OCI-LY3 (cell line): ENCODE data around the gene TIAM2.

Source experiments
- EZH2phosphoT487 ChIP-seq: fragments of 200-600 bp; shearing (Covaris generic); IDR thresholded peaks from 2 replicates; pipeline ENCODE4 v1.6.1; 2018; ENCODE audit warnings: antibody characterized with exemption, mixed run types, low read depth
- TF ChIP-seq, protein P1 (sequence below): fragments of 200-600, 300-600 bp; sonication (generic); IDR thresholded peaks from 2 replicates; pipeline ENCODE4 v1.5.1; 2014; ENCODE audit warnings: antibody characterized with exemption, low read length, low read depth

DNA sequence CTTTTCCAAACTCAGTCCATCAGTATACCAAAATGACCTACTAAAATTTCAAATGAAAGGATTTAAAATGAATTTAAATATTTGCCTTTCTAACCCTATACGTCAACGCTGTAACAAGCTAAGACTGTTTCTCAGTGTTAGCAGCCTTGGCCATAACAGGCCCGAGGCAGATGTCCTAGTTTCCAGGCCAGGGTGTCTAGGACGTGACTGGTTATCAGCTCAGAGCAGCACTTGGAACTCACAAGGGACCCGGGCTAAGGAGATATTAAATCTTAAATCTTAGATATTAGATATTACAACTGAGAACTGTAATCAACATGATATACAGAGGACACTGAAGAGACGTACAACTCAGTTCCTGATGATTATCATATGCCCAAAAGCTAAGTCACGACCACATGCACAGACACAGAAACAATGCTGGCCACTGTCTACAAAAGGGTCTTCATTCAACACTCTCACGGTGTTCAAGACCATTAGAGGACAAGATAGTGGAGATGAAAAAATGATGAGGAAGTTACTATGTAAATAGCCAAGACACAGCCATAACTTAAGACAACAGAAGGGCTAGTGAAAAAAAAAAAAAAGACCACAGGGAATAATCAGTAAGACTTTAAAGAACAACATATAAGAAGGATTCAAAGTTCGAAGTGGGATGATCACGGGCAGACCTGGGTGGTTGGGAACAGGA, 268.4 kb downstream of the TIAM2 start, which contains the start of gene CLDN20:
- TF ChIP-seq, protein P1, sequence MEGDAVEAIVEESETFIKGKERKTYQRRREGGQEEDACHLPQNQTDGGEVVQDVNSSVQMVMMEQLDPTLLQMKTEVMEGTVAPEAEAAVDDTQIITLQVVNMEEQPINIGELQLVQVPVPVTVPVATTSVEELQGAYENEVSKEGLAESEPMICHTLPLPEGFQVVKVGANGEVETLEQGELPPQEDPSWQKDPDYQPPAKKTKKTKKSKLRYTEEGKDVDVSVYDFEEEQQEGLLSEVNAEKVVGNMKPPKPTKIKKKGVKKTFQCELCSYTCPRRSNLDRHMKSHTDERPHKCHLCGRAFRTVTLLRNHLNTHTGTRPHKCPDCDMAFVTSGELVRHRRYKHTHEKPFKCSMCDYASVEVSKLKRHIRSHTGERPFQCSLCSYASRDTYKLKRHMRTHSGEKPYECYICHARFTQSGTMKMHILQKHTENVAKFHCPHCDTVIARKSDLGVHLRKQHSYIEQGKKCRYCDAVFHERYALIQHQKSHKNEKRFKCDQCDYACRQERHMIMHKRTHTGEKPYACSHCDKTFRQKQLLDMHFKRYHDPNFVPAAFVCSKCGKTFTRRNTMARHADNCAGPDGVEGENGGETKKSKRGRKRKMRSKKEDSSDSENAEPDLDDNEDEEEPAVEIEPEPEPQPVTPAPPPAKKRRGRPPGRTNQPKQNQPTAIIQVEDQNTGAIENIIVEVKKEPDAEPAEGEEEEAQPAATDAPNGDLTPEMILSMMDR = no peak
- TF ChIP-seq EZH2phosphoT487 = no peak
